ENCODE data around the gene GADD45A. TPM values are rescaled to one million over a fixed set of nuclear protein-coding genes. Genes with fewer than 3 reads are reported as not detected.

GADD45A gene
- total RNA-seq, 1 donor from 2014 or later, result 247 TPM

DNA sequence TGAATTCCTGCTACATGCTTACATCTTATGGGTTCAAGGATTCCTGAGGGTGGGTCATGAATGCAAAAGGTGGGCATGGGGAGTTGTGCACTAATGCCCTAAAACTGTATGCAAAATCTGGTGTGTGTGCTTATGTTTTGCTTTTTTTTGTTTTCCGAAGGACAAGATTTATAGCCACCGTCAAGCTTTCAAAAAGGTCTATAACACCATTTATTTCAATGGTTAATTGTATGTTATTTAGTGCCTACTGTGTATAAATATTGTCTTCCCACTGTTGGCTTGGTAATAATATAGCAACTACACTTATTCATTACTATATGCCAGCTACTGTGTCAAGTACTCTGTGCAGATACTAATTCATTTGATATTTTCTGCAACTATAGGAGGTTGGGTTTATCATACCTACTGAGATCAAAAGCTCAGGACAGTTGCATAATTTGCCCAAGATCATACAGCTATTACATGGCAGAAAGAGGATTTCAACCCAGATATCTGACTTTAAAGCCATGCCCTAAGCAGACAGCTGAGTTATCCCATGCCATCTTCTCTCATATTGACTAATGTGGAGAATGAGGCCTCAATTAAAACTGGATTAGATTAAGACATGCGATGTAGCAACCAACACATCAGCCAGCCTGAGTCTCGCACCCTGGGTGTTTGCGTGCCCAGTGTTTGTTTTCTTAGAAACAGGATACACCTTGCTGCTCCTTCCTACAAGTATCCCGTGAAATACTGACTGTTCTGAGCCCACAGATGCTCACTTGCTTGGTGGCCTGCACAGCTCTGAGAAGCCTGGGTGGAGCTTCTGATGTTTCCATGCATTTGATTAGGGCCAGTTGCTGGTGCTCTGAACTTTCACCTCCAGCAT, 34.6 kb downstream of the GADD45A start:
- TF ChIP-seq, protein P1, sequence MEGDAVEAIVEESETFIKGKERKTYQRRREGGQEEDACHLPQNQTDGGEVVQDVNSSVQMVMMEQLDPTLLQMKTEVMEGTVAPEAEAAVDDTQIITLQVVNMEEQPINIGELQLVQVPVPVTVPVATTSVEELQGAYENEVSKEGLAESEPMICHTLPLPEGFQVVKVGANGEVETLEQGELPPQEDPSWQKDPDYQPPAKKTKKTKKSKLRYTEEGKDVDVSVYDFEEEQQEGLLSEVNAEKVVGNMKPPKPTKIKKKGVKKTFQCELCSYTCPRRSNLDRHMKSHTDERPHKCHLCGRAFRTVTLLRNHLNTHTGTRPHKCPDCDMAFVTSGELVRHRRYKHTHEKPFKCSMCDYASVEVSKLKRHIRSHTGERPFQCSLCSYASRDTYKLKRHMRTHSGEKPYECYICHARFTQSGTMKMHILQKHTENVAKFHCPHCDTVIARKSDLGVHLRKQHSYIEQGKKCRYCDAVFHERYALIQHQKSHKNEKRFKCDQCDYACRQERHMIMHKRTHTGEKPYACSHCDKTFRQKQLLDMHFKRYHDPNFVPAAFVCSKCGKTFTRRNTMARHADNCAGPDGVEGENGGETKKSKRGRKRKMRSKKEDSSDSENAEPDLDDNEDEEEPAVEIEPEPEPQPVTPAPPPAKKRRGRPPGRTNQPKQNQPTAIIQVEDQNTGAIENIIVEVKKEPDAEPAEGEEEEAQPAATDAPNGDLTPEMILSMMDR (IDR thresholded peaks at IDR 0.05; ENCODE audit: insufficient read depth, low read length, poor library complexity, severe bottlenecking), result no peak
- H3K27me3 ChIP-seq (ENCODE audit: control insufficient read depth, insufficient read depth, low read length), result no peaks in the 10 kb centered on the region
- H3K4me3 ChIP-seq (ENCODE audit: low read depth, low read length), result no peak overlapping the region
- no peaks in the 10 kb centered on the region for H3K36me3 ChIP-seq (ENCODE audit: control insufficient read depth, insufficient read depth, low read length)
- DNase-seq (ENCODE audit: low read depth), result no peak

DNA sequence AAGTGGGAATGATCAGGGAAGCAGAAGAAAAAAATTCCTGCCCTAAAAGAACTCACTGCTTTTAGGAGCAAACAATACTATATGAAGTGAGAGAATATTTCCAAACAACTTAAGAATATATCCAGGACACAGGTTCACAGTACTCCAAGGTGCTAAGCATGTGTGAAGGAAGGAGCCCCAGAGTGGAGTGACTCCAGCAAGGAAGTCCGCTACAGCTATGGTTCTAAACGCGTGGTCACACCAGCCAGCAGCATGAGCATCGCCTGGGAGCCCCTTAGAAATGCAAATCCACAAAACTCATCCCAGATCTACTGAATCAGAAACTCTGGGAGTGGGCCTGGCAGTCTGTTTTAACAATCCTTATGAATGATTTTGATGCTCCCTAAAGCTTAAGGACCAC, 36.1 kb downstream of the GADD45A start:
- DNase-seq (ENCODE audit: low read depth), result no peak
- TF ChIP-seq, protein P1 (IDR thresholded peaks at IDR 0.05; ENCODE audit: insufficient read depth, low read length, poor library complexity, severe bottlenecking), result no peak
- no peak overlapping the region for H3K4me3 ChIP-seq (ENCODE audit: low read depth, low read length)
- H3K27me3 ChIP-seq (ENCODE audit: control insufficient read depth, insufficient read depth, low read length), result no peaks in the 10 kb centered on the region
- no peaks in the 10 kb centered on the region for H3K36me3 ChIP-seq (ENCODE audit: control insufficient read depth, insufficient read depth, low read length)

DNA sequence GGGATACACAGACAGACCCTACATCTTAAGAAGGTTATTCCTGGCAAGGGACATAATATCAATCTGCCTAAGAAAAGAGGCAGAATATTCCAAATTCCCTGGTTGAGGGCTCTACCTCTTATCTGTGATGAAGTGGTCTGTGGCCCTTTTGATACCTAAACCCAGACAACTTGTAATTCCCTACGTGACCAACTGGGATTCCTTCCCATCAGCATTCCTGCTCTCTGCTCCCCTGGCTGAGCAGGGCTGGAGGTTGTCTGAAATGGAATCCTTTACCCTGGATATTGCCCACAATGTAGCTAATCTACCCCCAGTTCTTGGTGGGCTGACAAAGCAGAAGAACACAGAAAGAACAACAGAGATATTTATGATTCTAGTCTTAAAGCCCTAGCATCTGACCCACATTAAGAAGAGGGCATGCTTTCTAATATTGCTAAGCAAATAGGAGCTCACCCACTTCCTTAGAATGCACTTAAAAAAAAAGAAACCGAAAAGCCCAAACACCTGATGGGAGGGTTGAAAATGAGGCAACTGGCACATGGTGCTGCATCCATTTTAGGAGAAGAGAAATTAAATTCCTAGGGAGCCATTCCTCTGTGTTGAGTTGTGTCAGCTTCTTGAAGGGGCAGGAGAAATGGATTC, 36.8 kb downstream of the GADD45A start:
- Histone ChIP-seq H3K27me3 (ENCODE audit: control insufficient read depth, insufficient read depth, low read length) (no peaks in the 10 kb centered on the region), H3K4me3 (ENCODE audit: low read depth, low read length) (no peak overlapping the region), H3K36me3 (ENCODE audit: control insufficient read depth, insufficient read depth, low read length) (no peaks in the 10 kb centered on the region)
- TF ChIP-seq, protein P1 (IDR thresholded peaks at IDR 0.05; ENCODE audit: insufficient read depth, low read length, poor library complexity, severe bottlenecking), result no peak
- DNase-seq (ENCODE audit: low read depth), result no peak

DNA sequence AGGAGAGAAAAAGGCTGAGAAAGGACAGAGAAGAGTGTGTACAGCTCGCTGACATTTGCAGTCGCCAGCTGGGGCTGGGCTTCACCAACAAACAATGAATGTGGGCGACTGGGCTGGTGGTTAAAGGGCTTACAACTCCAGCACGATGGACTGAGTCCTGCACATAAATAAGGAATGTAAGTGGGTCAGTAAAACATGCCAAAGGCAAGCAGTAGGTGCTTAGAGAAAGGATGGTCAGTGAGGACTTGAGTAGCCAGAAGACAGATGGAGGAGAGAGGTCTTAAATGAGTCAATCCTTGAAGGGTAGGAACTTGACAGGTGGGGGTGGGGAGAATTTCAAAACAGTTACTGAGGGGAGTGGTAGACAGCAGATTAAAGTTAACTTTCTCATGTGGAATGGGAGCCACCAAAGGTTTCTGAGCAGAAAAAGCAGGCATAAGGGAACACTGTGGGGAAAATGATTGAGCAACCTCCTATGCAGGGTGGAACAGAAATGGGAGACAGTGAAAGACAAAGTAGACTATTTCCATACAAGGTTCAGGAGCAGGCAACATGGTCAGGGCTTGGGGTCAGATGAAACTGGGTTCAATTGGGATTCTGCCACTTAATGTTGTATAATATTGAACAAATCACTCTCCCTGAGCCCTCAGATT, 37.4 kb downstream of the GADD45A start:
- no peak overlapping the region for H3K4me3 ChIP-seq (ENCODE audit: low read depth, low read length)
- H3K36me3 ChIP-seq (ENCODE audit: control insufficient read depth, insufficient read depth, low read length), result no peaks in the 10 kb centered on the region
- no peaks in the 10 kb centered on the region for H3K27me3 ChIP-seq (ENCODE audit: control insufficient read depth, insufficient read depth, low read length)
- TF ChIP-seq, protein P1 (IDR thresholded peaks at IDR 0.05; ENCODE audit: insufficient read depth, low read length, poor library complexity, severe bottlenecking), result no peak
- no peak for DNase-seq (ENCODE audit: low read depth)

DNA sequence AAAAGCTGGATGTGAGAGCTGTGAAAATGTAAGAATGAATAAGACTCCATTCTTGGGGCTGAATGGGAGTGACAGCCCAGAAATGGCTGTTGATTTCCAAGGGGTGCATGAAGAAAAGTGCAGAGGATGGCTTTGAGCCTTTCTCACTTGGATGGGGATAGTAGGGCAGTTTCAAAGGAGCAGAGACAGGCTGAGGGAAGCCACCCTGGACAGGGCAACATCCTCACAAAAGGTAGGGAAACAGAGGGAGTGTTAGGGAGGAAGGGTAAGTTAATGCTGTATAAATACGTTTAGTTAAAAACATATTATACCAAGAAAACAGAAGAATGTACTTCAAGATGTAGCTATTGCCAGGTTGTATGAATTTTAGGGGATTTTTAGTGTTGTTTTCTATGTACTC, 38.1 kb downstream of the GADD45A start:
- H3K36me3 ChIP-seq (ENCODE audit: control insufficient read depth, insufficient read depth, low read length), result no peaks in the 10 kb centered on the region
- TF ChIP-seq, protein P1 (IDR thresholded peaks at IDR 0.05; ENCODE audit: insufficient read depth, low read length, poor library complexity, severe bottlenecking), result no peak
- no peak overlapping the region for H3K4me3 ChIP-seq (ENCODE audit: low read depth, low read length)
- no peaks in the 10 kb centered on the region for H3K27me3 ChIP-seq (ENCODE audit: control insufficient read depth, insufficient read depth, low read length)
- DNase-seq (ENCODE audit: low read depth), result no peak

Measured in kidney epithelial cell (primary cell).